ENCODE results near the gene IL15RA. TPM values are rescaled to one million over a fixed set of nuclear protein-coding genes. Genes with fewer than 3 reads are reported as not detected.

IL15RA gene
- total RNA-seq, 1 experiment from 2014 or later: 28.6 TPM

DNA sequence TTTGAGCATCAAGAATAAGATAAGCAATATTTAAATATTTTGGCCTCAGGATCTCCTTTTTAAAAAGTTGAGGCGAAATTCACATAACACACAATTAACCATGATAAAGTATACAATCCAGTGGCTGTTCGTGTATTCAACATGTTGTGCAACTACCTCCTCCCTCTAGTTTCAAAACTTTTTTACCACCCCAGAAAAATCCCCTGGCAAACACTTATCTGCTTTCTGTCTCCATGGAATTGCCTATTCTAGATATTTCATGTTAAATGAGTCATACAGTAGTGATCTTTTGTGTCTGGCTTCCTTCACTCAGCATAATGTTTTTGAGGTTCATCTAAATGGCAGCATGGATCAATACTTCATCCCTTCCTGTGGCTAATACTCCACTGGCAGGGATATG lies 31.8 kb upstream of the IL15RA start:
- Mint-ChIP-seq H3K36me3 (ENCODE audit: insufficient read depth, unreplicated experiment) (no peaks in the 10 kb centered on the region), H3K9me3 (ENCODE audit: low read depth, unreplicated experiment) (peaks cover 4% of the 10 kb centered on the region), H3K27me3 (ENCODE audit: unreplicated experiment) (peaks cover 45% of the 10 kb centered on the region), H3K27ac (ENCODE audit: unreplicated experiment) (no peak overlapping the region), H3K4me3 (ENCODE audit: low read depth, unreplicated experiment) (no peak overlapping the region), H3K4me1 (ENCODE audit: low read depth, unreplicated experiment) (no peaks in the 10 kb centered on the region)
- CTCF ChIA-PET: no interaction called here
- BruUV-seq (replicated peaks): no TSS peak
- TF ChIP-seq, protein P1, sequence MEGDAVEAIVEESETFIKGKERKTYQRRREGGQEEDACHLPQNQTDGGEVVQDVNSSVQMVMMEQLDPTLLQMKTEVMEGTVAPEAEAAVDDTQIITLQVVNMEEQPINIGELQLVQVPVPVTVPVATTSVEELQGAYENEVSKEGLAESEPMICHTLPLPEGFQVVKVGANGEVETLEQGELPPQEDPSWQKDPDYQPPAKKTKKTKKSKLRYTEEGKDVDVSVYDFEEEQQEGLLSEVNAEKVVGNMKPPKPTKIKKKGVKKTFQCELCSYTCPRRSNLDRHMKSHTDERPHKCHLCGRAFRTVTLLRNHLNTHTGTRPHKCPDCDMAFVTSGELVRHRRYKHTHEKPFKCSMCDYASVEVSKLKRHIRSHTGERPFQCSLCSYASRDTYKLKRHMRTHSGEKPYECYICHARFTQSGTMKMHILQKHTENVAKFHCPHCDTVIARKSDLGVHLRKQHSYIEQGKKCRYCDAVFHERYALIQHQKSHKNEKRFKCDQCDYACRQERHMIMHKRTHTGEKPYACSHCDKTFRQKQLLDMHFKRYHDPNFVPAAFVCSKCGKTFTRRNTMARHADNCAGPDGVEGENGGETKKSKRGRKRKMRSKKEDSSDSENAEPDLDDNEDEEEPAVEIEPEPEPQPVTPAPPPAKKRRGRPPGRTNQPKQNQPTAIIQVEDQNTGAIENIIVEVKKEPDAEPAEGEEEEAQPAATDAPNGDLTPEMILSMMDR (IDR thresholded peaks at IDR 0.05; ENCODE audit: unreplicated experiment): no peak
- intact Hi-C loops (cut with micrococcal nuclease; ENCODE audit: unreplicated experiment): no loop called here
- no peak for DNase-seq

DNA sequence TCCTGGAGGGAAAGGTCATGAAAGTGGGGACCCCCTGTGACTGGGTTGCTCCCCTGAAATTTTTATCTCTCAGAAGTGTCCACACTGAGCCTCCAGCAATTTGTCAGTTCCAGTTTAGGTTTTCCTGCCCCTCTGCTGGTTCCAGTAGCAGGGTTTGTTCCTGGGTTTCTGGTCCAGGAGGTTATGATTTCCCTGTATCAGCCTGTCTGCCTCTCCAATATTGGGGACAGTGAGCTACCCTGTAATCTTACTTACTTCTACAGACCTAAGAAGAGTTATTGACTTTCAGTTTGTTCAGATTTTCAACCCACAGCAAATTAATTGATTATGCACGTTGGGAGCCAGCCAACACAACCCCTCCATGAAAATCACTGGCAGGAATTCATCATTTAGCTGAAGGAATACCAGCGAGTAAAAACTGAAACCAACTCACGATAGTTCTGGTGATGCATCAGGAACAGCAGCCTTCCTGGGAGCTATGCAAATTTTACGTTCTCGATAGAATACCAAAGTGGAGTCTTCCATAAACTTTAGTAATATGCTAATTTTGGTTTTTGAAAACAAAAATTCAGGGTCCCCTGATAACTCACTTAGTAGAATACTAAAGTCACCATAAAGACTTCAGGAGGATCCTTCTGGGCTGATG lies 31.3 kb upstream of the IL15RA start:
- peaks cover 50% of the 10 kb centered on the region for H3K27me3 Mint-ChIP-seq (ENCODE audit: unreplicated experiment)
- TF ChIP-seq, protein P1 (IDR thresholded peaks at IDR 0.05; ENCODE audit: unreplicated experiment): no peak
- no peaks in the 10 kb centered on the region for H3K36me3 Mint-ChIP-seq (ENCODE audit: insufficient read depth, unreplicated experiment)
- H3K9me3 Mint-ChIP-seq (ENCODE audit: low read depth, unreplicated experiment): peaks cover 4% of the 10 kb centered on the region
- H3K4me1 Mint-ChIP-seq (ENCODE audit: low read depth, unreplicated experiment): no peaks in the 10 kb centered on the region
- no peak for DNase-seq
- intact Hi-C loops (cut with micrococcal nuclease; ENCODE audit: unreplicated experiment): no loop called here
- CTCF ChIA-PET: no interaction called here
- BruUV-seq (replicated peaks): no TSS peak
- H3K4me3 Mint-ChIP-seq (ENCODE audit: low read depth, unreplicated experiment): no peak overlapping the region
- no peak overlapping the region for H3K27ac Mint-ChIP-seq (ENCODE audit: unreplicated experiment)

DNA sequence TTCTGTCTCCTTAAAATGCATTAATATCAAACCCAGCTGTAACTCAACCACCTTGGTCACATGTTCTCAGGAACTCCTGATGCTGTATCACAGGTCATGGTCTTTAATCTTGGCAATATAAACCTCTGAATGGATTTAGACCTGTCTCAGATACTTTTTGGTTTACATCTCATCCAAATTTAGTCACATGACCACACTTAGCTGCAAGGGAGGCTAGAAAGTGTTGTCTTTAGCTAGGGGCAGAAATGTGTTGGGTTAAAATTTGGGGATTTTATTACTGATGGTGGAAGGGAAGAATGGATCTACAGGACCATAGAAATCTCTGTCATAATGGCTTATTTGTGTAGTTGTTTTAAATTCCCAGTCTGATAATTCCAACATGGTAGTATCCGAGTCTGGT lies 29.6 kb upstream of the IL15RA start:
- Mint-ChIP-seq H3K27me3 (ENCODE audit: unreplicated experiment) (peaks cover 50% of the 10 kb centered on the region), H3K9me3 (ENCODE audit: low read depth, unreplicated experiment) (peaks cover 4% of the 10 kb centered on the region), H3K4me3 (ENCODE audit: low read depth, unreplicated experiment) (no peak overlapping the region), H3K36me3 (ENCODE audit: insufficient read depth, unreplicated experiment) (no peaks in the 10 kb centered on the region), H3K27ac (ENCODE audit: unreplicated experiment) (no peak overlapping the region), H3K4me1 (ENCODE audit: low read depth, unreplicated experiment) (no peaks in the 10 kb centered on the region)
- DNase-seq: no peak
- CTCF ChIA-PET: no interaction called here
- intact Hi-C loops (cut with micrococcal nuclease; ENCODE audit: unreplicated experiment): no loop called here
- TF ChIP-seq, protein P1 (IDR thresholded peaks at IDR 0.05; ENCODE audit: unreplicated experiment): no peak
- no TSS peak for BruUV-seq (replicated peaks)

DNA sequence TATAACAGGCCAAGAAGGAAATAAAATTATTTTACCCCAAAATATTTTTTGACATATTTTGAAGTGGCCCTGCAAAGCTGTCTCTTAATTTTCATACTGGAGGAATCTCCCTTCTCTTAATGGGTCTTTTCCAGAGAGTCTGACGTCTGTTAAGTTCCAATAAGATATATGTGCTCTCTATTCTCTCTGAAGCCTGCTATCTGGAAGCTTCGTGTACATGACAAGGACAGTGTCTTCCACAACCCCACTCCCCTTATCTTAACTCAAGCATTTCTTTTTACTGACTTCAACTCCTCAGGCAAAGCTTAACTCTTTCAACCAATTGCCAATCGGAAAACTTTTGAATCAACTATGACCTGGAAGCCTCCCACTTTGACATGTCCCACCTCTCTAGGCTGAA lies 29.2 kb upstream of the IL15RA start:
- no peak for DNase-seq
- BruUV-seq (replicated peaks): no TSS peak
- TF ChIP-seq, protein P1 (IDR thresholded peaks at IDR 0.05; ENCODE audit: unreplicated experiment): no peak
- CTCF ChIA-PET: no interaction called here
- H3K27ac Mint-ChIP-seq (ENCODE audit: unreplicated experiment): no peak overlapping the region
- peaks cover 2% of the 10 kb centered on the region for H3K9me3 Mint-ChIP-seq (ENCODE audit: low read depth, unreplicated experiment)
- intact Hi-C loops (cut with micrococcal nuclease; ENCODE audit: unreplicated experiment): no loop called here
- no peaks in the 10 kb centered on the region for H3K36me3 Mint-ChIP-seq (ENCODE audit: insufficient read depth, unreplicated experiment)
- peaks cover 46% of the 10 kb centered on the region for H3K27me3 Mint-ChIP-seq (ENCODE audit: unreplicated experiment)
- no peak overlapping the region for H3K4me3 Mint-ChIP-seq (ENCODE audit: low read depth, unreplicated experiment)
- no peaks in the 10 kb centered on the region for H3K4me1 Mint-ChIP-seq (ENCODE audit: low read depth, unreplicated experiment)

Measured in Calu3 (cell line).